GM21515 (cell line): ENCODE data around the gene KLHDC8A.
"Not testable (repeated sequence)": the region's sequence is repeated elsewhere in the genome, so short reads cannot be mapped to it uniquely, and the experiment has no call there.

Experiments
- ATAC-seq: cut with Tn5 transposase; IDR thresholded peaks from one replicate; pipeline ENCODE4 v1.9.1; 2021; ENCODE audit not compliant: unreplicated experiment

Gene KLHDC8A

GRCh38 chr1:205298191-205298994 is 58.3 kb downstream of the KLHDC8A start:
- ATAC-seq, result no peak

GRCh38 chr1:205297546-205298177 is 59.1 kb downstream of the KLHDC8A start:
- ATAC-seq, result not testable (repeated sequence)

- ATAC-seq, result no peak
Measured at GRCh38 chr1:205296154-205296553, 60.6 kb downstream of the KLHDC8A start.

- ATAC-seq, result no peak
Measured at GRCh38 chr1:205294934-205295333, 61.8 kb downstream of the KLHDC8A start.

GRCh38 chr1:205294175-205294917 is 62.4 kb downstream of the KLHDC8A start:
- no peak for ATAC-seq

- ATAC-seq, result no peak
Measured at GRCh38 chr1:205293350-205294074, 63.2 kb downstream of the KLHDC8A start.

GRCh38 chr1:205291596-205291995 is 65.1 kb downstream of the KLHDC8A start:
- ATAC-seq, result no peak

- peak; percentile 81 for ATAC-seq
Measured at GRCh38 chr1:205287767-205288559, 68.8 kb downstream of the KLHDC8A start.

GRCh38 chr1:205287076-205287475 is 69.6 kb downstream of the KLHDC8A start:
- ATAC-seq, result no peak

- no peak for ATAC-seq
Measured at GRCh38 chr1:205286335-205286950, 70.3 kb downstream of the KLHDC8A start.
